GM19395 (cell line): Measurements from ENCODE around the gene UNC13B.

Source experiments
- ATAC-seq: cut with Tn5 transposase; IDR thresholded peaks from one replicate; pipeline ENCODE4 v1.9.1; 2021; ENCODE audit warnings: mild to moderate bottlenecking, moderate library complexity; ENCODE audit not compliant: unreplicated experiment

The UNC13B gene

DNA sequence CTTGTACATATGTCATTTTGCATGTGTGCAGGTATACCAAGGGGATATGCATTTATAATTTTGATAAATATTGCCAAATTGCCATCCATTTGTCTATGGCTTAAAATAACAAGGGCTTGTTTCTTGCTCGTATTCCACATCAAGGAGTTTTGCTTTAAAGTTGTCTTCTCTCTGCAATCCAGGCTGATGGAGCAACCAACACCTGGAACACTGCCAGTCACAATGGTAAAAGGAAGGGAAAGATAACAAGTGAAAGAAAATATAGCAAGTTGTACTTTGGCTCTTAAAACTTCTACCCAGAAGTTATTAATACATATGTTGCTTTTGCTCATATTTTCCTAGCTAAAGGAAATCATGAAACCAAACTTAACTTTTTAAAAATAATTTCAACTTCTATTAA, 156.9 kb downstream of the UNC13B start:
- ATAC-seq: no peak

DNA sequence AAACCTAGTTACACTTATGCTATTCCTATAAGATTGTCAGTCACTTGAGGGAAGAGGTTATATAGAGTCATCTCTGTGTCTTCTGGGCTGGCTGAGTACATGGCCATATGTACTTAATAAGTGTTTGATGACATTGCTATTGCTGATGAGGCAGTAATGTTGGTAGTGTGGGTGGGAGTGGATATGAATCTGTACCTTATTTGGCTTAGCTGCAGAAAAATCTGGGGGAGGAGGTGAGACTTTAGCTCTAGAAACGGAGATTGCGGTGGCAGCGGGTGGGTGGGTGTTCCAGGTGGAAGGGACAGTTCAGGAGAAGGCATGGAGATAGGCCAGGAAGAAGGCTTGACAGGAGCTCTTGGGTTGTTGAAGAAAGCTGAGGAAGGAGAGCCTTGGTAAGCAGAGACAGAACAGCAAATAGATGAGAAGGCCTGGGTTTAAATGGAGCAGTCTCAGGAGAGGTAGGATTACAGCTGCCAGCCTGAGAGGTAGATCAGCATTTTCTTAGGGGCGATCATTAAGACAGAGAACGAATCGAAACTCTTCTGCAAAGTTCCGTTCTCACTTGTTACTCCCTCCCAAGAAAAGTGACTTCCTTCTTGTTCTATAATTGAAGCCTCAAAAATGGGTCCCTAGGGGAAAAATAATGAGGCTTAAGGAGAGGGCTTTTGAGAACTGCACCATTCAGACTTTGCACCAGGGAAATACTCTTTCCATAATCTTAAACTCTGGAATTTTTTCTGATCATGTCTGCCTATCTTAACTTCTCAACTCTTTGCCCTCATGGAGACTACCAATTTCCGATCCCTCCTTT, 160.5 kb downstream of the UNC13B start:
- ATAC-seq: no peak

GRCh38 chr9:35324966-35325365, 163.2 kb downstream of the UNC13B start:
- ATAC-seq: no peak

DNA sequence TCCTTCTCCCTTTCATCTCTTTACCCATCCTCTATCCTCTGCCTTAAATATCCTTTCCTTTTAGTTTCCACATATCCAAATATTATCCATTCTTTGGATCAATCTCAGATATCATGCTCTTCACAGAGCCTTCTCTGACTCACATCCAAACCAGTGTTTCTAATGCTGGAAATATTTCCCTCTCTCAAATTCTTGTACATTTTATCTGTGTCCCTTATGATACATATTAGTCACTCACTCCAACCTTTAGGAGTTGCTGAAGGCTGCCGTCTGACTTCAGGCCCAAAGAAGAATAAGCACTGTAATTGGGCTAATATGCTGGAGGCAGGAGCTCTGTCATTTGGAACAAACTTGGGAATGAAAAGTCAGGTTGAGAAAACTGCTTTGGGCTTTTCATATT, 171.7 kb downstream of the UNC13B start:
- ATAC-seq: no peak

DNA sequence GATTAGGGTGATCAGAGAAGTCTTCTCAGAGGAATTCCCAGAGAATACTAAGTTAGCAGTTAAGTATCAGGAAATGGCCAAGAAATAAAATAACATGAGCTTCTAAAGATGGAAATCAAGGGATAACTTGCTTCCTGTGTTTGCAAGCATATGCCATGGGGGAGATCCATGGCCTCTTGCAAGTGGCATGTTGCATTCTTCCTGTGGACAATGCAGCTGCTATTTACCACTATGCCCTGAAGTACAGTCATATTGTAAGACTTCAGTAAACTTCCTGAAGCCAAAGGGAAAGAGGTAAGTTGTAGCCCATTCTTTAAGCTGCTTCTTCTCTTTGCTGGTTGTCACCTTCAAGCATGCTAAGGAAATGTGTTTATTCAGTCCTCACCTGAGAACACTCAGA, 173.4 kb downstream of the UNC13B start:
- no peak for ATAC-seq

DNA sequence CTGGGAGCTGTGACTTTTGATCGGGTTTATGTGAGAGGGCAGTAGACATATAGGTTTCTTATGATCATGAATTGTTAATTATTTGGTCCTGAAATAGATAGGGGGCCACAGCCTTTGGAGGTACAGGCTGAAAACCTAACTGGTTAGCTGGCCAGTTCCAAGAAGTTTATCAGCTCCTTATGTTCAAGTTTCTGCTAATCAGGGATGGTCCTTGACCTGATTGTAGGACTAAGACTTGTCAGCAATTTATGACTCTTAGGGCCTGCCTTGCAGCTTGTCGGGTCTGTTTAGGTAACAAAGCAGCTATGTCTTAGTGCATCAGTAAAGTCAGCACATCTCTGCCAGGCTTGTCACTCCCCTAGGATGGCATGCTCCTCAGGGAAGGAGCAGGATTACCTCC, 176.3 kb downstream of the UNC13B start:
- ATAC-seq: no peak

DNA sequence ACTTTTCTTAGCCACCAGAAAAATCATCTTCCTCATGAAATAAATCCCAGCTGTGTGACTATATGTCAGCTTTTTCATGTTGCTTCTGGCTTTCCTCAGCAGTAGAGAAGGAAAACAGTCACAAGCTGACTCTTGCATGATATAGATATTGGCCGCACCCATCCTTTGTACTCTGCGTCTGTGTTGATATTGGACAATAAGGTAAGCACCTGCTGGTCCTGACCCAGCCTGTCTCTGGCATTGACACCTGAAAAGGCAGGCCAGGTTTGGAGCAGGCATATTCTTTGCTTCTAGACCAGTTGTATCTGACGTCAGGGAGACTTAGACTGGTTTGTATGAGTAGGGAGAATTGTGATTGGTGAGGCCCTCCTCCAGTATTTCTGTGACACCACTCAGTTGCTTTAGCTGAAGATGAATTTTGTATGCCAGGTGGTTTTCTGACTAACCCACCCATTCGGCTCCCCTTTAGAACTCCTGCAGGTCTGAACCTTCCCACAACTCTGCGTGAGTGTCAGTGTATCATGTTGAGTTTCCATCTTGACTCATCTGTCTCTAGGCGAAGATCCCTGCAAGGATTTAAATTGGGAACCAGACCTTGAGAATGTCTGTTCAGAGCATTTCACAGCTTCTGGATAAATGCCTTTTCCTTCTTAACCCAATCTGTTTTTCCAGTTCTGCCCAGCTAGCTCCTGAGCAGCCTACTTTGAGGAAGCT, 176.9 kb downstream of the UNC13B start:
- ATAC-seq: no peak

DNA sequence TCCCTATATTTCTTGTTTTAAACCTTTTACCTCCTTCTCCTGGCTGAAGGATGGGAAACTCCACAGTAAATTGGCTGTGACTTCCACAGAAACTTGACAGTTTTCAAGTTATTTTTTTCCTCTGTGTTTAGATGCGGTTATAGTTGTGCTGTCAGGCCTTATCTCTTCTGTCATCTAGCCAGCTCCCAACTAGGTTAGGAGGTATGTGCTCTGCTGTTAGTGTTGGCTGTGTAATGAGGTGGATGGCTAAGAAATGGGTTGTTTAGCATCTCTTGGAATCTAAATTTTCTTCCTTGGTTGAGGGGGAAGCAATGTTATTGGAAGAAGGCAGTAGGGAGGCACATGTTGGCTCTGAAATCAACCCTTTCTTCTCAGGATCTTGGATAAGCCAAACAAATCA, 178.2 kb downstream of the UNC13B start:
- ATAC-seq: no peak

GRCh38 chr9:35341021-35341420, 179.2 kb downstream of the UNC13B start:
- ATAC-seq: no peak

GRCh38 chr9:35341585-35341984, 179.8 kb downstream of the UNC13B start:
- no peak for ATAC-seq

GRCh38 chr9:35342221-35342958, 180.6 kb downstream of the UNC13B start:
- no peak for ATAC-seq

DNA sequence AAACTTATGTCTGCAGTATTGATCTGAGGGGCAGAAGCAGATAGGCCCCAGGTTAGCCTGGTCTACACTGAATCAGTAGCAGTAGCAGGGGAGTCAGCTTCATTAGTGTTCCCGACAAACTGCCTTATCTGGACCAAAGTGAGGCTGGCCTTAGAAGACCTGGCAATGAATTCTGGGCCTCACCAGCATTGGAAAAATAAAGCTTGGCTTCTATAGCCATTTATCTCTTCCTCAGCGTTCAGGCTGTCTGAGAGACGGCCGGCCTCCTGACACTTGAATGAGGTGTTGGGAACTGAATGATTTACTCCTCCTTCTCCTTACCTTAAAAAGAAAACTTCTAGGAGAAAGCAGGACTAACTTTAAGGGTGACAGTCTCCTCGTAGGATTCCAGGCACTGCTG, 186.3 kb downstream of the UNC13B start:
- no peak for ATAC-seq

- no peak for ATAC-seq
Measured at GRCh38 chr9:35349287-35349990, 187.6 kb downstream of the UNC13B start.

DNA sequence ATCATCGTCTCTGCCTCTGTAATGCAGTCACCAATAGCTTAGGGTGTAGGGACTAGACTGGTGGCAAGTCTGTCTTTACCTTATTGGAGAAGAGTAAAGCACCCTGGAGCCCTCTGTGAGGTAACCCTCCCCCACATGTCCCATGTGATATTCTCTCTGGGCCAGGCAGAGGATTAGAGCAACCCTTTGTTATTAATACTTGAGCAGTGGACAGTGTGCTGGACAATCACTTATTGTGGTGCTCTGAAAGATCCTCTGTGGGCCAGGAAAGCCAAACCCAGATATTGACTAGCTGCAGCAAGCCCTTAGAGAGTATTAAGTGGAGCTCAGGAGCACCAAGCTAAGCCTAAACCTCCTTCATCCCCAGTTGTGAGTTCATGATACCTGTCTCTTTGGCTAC, 188.4 kb downstream of the UNC13B start:
- no peak for ATAC-seq

DNA sequence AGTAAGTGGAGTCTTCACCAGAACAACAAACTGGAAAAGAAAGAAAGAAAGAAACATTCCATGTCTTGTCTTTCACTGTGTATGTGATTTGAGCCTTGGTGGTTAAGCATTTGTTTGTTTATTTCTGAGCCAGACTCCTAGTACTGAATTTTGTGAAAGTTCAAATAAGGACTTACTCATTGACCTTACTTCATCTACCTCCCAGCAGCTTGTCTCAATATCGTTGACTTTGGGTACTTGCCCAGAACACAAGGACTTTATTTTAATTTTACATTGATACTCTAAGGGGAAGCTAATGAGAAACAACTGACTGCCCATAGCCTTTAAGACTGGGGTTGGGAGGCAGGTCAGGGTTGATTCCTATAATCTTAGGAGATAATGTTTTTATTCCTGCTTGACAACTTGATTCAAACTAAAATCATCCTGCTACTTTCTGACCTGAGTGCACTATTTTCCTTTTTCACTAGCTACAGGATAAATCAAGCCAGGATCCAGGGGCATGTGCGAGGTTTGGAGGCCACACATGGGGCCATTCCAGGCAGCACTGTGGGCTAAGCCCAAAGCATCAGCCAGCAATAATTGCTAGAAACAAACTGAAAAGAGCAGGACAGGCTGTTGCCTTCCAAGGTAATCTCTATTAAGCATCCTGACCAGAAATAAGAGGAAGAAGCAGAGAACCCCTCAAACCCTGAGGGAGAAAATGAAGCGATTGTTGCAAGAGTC, 189.2 kb downstream of the UNC13B start:
- ATAC-seq: no peak

- no peak for ATAC-seq
Measured at GRCh38 chr9:35353731-35354365, 192.0 kb downstream of the UNC13B start.

DNA sequence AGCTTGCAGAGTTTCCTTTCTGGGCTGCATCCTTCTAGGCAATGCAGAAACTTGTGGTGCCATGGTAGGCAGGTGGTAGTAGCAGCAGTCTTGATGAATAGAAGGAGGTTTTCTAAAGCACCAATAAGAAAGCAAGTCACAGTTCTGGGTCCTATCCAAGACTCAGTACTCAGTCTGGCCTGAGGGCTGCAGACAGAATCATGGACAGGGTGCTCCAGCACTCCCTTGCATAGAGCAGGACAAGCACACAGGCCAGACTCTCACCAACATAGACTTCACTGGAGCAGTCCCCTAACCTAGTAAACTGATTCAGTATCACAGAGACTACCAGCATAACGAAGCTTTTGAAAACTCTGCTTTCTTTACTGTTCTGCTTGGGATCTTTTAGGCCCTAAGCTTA, 194.1 kb downstream of the UNC13B start:
- no peak for ATAC-seq

DNA sequence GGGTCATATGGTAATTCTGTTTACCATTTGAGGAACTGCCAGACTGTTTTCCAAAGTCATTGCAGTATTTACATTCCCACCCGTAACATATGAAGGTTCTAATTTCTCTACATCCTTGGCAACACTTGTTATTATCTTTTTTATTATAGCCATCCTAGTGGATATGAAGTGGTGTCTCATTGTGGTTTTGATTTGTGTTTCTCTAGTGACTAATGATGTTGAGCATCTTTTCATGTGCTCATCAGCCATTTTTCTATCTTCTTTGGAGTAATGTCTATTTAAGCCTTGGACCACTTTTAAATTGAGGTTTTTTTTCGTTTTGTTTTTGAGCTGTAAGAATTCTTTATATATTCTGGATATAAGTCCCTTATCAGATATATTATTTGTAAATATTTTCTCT, 195.3 kb downstream of the UNC13B start:
- no peak for ATAC-seq

DNA sequence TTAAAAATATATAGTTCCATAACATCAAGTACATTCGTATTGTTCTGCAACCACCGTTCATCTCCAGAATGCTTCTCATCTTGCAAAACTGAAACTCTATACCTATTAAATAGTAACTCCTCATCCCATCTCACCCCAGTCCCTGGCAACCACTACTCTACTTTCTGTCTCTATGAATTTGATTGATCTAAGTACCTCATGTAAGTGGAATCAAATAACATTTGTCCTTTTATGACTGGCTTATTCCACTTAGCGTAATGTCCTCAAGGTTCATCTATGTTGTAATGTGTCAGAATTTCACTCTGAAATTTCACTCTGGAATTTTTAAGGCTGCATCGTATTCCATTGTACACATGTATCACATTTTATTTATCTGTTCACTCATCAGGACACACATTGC, 196.0 kb downstream of the UNC13B start:
- ATAC-seq: no peak
